ENCODE measurements around the gene FRY. TPM values are rescaled to one million over a fixed set of nuclear protein-coding genes. Genes with fewer than 3 reads are reported as not detected.

The FRY gene
- total and polyA plus RNA-seq, 9 of the 15 experiments (the other 6 are each of a cell fraction or from before 2014, with no cell fraction given) = 0.03 to 0.31 (median 0.11) TPM; not detected in 3

DNA sequence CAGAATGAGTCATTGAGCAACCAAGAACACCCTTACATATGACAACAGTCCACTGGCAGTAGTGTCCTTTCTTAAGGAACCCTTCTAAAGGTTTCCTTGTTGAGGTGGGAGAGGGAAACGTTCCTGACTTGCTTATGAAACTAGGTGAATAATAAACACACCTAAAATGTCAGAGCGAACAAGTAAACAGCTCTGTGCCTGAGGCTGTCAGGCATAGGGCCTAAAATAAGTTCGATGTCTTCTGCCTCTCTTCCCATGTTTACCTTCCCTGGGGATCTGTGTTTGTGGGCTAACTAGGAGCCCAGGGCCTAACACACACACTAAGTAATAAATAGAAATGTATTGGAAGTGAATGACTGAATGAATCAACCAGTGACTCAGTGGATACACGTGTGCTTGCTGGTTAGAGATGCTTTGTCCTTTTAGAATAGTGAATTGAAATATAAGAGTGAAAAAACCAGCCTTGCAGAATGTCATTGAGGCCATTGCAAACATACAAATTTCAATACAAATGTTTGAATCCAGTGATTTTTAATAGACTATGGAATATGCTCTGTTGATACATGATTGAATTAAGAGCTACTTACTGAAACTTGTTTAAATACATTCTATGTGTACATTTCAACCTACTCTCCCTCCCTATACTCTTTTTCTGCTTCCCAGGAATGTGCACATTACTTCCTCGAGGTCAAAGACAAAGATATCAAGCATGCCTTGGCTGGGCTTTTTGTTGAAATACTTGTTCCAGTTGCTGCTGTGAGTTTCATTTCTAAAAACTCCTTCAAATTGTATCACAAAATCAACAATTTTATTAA lies 102.9 kb downstream of the FRY start:
- in situ Hi-C loops (cut with MboI) (no loop called here), intact Hi-C loops (cut with micrococcal nuclease) (no loop called here)
- no peaks in the 10 kb centered on the region for H3K9me3 ChIP-seq (replicated peaks; ENCODE audit: control insufficient read depth, insufficient read depth, low read depth, low read length)
- no peak for FAIRE-seq
- POLR2A ChIA-PET = no interaction called here
- no peak overlapping the region for H3K4me3 ChIP-seq
- no peaks in the 10 kb centered on the region for H3K4me1 ChIP-seq (replicated peaks in 1 of 2; ENCODE audit: control insufficient read depth in 2 of 2, insufficient read depth in 2 of 2, low read length in 2 of 2)
- WGBS (ENCODE audit: insufficient coverage, low coverage, missing lambda C conversion rate) = 0% methylated on average over 5 of the region's 5 CpGs
- no peak for DNase-seq (ENCODE audit: extremely low read depth in 1 of 4, low spot score in 3 of 4)
- H3K36me3 ChIP-seq (ENCODE audit: control insufficient read depth, insufficient read depth, low read length) = no peaks in the 10 kb centered on the region
- CTCF ChIA-PET (ENCODE audit: low intra/inter-chr PET ratio) = no interaction called here
- TF ChIP-seq DACH1 (IDR thresholded peaks at IDR 0.05; ENCODE audit: partially characterized antibody) (no peak), ZFP1 (CRISPR knock-in tag; IDR thresholded peaks at IDR 0.05) (no peak), ZNF699 (CRISPR knock-in tag; IDR thresholded peaks at IDR 0.05; ENCODE audit: insufficient replicate concordance) (no peak), HIVEP1 (CRISPR knock-in tag; IDR thresholded peaks at IDR 0.05) (no peak), ARHGAP35 (IDR thresholded peaks at IDR 0.05; ENCODE audit: partially characterized antibody) (no peak), ZBTB17 (CRISPR knock-in tag; IDR thresholded peaks at IDR 0.05) (no peak)
- TF ChIP-seq, protein P1, sequence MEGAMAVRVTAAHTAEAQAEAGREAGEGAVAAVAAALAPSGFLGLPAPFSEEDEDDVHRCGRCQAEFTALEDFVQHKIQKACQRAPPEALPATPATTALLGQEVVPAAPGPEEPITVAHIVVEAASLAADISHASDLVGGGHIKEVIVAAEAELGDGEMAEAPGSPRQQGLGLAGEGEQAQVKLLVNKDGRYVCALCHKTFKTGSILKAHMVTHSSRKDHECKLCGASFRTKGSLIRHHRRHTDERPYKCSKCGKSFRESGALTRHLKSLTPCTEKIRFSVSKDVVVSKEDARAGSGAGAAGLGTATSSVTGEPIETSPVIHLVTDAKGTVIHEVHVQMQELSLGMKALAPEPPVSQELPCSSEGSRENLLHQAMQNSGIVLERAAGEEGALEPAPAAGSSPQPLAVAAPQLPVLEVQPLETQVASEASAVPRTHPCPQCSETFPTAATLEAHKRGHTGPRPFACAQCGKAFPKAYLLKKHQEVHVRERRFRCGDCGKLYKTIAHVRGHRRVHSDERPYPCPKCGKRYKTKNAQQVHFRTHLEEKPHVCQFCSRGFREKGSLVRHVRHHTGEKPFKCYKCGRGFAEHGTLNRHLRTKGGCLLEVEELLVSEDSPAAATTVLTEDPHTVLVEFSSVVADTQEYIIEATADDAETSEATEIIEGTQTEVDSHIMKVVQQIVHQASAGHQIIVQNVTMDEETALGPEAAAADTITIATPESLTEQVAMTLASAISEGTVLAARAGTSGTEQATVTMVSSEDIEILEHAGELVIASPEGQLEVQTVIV (CRISPR knock-in tag; IDR thresholded peaks at IDR 0.05; ENCODE audit: borderline replicate concordance) = no peak
- TF ChIP-seq, protein P2, sequence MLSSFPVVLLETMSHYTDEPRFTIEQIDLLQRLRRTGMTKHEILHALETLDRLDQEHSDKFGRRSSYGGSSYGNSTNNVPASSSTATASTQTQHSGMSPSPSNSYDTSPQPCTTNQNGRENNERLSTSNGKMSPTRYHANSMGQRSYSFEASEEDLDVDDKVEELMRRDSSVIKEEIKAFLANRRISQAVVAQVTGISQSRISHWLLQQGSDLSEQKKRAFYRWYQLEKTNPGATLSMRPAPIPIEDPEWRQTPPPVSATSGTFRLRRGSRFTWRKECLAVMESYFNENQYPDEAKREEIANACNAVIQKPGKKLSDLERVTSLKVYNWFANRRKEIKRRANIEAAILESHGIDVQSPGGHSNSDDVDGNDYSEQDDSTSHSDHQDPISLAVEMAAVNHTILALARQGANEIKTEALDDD (IDR thresholded peaks at IDR 0.05) = no peak
- TF ChIP-seq, protein P3, sequence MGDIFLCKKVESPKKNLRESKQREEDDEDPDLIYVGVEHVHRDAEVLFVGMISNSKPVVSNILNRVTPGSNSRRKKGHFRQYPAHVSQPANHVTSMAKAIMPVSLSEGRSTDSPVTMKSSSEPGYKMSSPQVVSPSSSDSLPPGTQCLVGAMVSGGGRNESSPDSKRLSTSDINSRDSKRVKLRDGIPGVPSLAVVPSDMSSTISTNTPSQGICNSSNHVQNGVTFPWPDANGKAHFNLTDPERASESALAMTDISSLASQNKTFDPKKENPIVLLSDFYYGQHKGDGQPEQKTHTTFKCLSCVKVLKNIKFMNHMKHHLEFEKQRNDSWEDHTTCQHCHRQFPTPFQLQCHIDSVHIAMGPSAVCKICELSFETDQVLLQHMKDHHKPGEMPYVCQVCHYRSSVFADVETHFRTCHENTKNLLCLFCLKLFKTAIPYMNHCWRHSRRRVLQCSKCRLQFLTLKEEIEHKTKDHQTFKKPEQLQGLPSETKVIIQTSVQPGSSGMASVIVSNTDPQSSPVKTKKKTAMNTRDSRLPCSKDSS (IDR thresholded peaks at IDR 0.05; ENCODE audit: low read depth, partially characterized antibody) = no peak
- TF ChIP-seq, protein P4, sequence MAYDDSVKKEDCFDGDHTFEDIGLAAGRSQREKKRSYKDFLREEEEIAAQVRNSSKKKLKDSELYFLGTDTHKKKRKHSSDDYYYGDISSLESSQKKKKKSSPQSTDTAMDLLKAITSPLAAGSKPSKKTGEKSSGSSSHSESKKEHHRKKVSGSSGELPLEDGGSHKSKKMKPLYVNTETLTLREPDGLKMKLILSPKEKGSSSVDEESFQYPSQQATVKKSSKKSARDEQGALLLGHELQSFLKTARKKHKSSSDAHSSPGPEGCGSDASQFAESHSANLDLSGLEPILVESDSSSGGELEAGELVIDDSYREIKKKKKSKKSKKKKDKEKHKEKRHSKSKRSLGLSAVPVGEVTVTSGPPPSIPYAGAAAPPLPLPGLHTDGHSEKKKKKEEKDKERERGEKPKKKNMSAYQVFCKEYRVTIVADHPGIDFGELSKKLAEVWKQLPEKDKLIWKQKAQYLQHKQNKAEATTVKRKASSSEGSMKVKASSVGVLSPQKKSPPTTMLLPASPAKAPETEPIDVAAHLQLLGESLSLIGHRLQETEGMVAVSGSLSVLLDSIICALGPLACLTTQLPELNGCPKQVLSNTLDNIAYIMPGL (CRISPR knock-in tag; IDR thresholded peaks at IDR 0.05) = no peak
- TF ChIP-seq, protein P5, sequence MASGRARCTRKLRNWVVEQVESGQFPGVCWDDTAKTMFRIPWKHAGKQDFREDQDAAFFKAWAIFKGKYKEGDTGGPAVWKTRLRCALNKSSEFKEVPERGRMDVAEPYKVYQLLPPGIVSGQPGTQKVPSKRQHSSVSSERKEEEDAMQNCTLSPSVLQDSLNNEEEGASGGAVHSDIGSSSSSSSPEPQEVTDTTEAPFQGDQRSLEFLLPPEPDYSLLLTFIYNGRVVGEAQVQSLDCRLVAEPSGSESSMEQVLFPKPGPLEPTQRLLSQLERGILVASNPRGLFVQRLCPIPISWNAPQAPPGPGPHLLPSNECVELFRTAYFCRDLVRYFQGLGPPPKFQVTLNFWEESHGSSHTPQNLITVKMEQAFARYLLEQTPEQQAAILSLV (tag; IDR thresholded peaks at IDR 0.05) = no peak
- no peak overlapping the region for H3K27ac ChIP-seq (ENCODE audit: extremely low read depth, low read depth, low read length)
- no peak overlapping the region for H2AFZ ChIP-seq (ENCODE audit: low read depth, low read length)
- BruUV-seq (replicated peaks) = no TSS peak
- H3K4me2 ChIP-seq (ENCODE audit: insufficient read depth, low read length) = no peak overlapping the region
- H4K20me1 ChIP-seq (replicated peaks; ENCODE audit: control insufficient read depth, insufficient read depth, low read length) = no peaks in the 10 kb centered on the region
- no peak overlapping the region for H3K9ac ChIP-seq (ENCODE audit: insufficient read depth in 1 of 2, low read depth in 2 of 2, low read length in 2 of 2)
- no peaks in the 10 kb centered on the region for H3K9me1 ChIP-seq (ENCODE audit: control insufficient read depth, insufficient read depth, low read length)
- no peaks in the 10 kb centered on the region for H3K79me2 ChIP-seq (ENCODE audit: control insufficient read depth, insufficient read depth, low read length)
- H3K27me3 ChIP-seq (ENCODE audit: control insufficient read depth in 2 of 2, insufficient read depth in 2 of 2, low read length in 2 of 2) = no peaks in the 10 kb centered on the region
- no peak for ATAC-seq

Measured in K562 (cell line).